HEK293 (cell line): ENCODE measurements around the gene GTF3C5.

Source experiments
- FEZF1 ChIP-seq: fragments of 450-650 bp; formaldehyde crosslinking; IDR thresholded peaks from 2 replicates; pipeline ENCODE4 v1.5.1; 2016; ENCODE audit warnings: missing biosample characterization, missing genetic modification characterization
- KLF1 ChIP-seq: fragments of 450-650 bp; formaldehyde crosslinking; IDR thresholded peaks from 2 replicates; pipeline ENCODE4 v1.5.1; 2016; ENCODE audit warnings: missing biosample characterization, missing genetic modification characterization
- ZNF184 ChIP-seq: fragments of 450-650 bp; IDR thresholded peaks from 2 replicates; pipeline ENCODE4 v1.5.1; 2018; ENCODE audit warnings: missing biosample characterization, mild to moderate bottlenecking, missing genetic modification characterization
- TF ChIP-seq, protein P1 (sequence below): fragments of 450-650 bp; formaldehyde crosslinking; IDR thresholded peaks from 2 replicates; pipeline ENCODE4 v1.5.1; 2016; ENCODE audit warnings: missing biosample characterization, missing genetic modification characterization

DNA sequence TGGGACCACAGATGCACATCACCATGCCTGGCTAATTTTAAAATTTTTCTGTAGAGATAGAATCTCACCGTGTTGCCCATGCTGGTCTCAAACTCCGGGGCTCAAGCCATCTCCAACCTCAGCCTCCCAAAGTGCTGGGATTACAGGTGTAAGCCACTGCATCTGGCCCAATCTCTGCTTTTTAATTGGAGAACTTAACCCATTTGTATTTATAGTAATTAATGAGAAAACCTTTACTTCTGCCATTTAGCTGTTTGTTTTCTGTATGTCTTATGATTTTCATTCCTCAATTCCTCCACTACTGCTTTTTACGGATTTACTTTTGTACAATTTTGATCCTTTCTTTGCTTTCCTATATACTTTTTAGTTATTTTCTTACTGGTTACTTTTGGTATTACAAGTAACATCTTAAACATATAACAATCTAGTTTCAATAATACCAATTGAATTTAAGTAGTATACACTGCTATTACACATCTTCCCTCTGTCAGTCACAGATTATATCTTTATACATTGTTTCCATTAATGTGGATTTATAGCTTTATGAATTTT lies 64.1 kb downstream of the GTF3C5 start:
- TF ChIP-seq ZNF184 (no peak), KLF1 (no peak), FEZF1 (no peak)
- TF ChIP-seq, protein P1, sequence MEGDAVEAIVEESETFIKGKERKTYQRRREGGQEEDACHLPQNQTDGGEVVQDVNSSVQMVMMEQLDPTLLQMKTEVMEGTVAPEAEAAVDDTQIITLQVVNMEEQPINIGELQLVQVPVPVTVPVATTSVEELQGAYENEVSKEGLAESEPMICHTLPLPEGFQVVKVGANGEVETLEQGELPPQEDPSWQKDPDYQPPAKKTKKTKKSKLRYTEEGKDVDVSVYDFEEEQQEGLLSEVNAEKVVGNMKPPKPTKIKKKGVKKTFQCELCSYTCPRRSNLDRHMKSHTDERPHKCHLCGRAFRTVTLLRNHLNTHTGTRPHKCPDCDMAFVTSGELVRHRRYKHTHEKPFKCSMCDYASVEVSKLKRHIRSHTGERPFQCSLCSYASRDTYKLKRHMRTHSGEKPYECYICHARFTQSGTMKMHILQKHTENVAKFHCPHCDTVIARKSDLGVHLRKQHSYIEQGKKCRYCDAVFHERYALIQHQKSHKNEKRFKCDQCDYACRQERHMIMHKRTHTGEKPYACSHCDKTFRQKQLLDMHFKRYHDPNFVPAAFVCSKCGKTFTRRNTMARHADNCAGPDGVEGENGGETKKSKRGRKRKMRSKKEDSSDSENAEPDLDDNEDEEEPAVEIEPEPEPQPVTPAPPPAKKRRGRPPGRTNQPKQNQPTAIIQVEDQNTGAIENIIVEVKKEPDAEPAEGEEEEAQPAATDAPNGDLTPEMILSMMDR (tag by site-specific recombination), result no peak
